NCI-H82 (cell line): ENCODE results near the gene BAG2.

Experiments
- DNase-seq: peaks from one replicate; lab custom pipeline; 2025; lab: John Stamatoyannopoulos, UW

BAG2 gene

GRCh38 chr6:57174511-57174907 is 2.4 kb downstream of the BAG2 start:
- no peak for DNase-seq

GRCh38 chr6:57177545-57178265 is 5.6 kb downstream of the BAG2 start:
- no peak for DNase-seq

- no peak for DNase-seq
Measured at GRCh38 chr6:57180596-57180995, 8.5 kb downstream of the BAG2 start.

GRCh38 chr6:57182017-57182432 is 9.9 kb downstream of the BAG2 start:
- no peak for DNase-seq

GRCh38 chr6:57183336-57183735 is 11.2 kb downstream of the BAG2 start:
- no peak for DNase-seq

GRCh38 chr6:57190140-57190539 is 18.0 kb downstream of the BAG2 start:
- DNase-seq = peak; percentile 14

- DNase-seq = no peak
Measured at GRCh38 chr6:57193177-57193576, 21.1 kb downstream of the BAG2 start.

- DNase-seq = no peak
Measured at GRCh38 chr6:57195457-57195856, 23.3 kb downstream of the BAG2 start.

- no peak for DNase-seq
Measured at GRCh38 chr6:57198926-57199636, 27.0 kb downstream of the BAG2 start.

GRCh38 chr6:57201718-57202117 is 29.6 kb downstream of the BAG2 start:
- no peak for DNase-seq

GRCh38 chr6:57205550-57206328 is 33.6 kb downstream of the BAG2 start:
- DNase-seq = no peak

- DNase-seq = no peak
Measured at GRCh38 chr6:57207141-57207540, 35.0 kb downstream of the BAG2 start.

GRCh38 chr6:57207872-57208271 is 35.7 kb downstream of the BAG2 start:
- DNase-seq = no peak

GRCh38 chr6:57209030-57209429 is 36.9 kb downstream of the BAG2 start:
- DNase-seq = no peak

GRCh38 chr6:57210060-57210459 is 37.9 kb downstream of the BAG2 start:
- DNase-seq = no peak

GRCh38 chr6:57215260-57215659 is 43.1 kb downstream of the BAG2 start:
- no peak for DNase-seq

GRCh38 chr6:57216235-57217101 is 44.3 kb downstream of the BAG2 start:
- DNase-seq = no peak

- DNase-seq = no peak
Measured at GRCh38 chr6:57217270-57217669, 45.1 kb downstream of the BAG2 start.

GRCh38 chr6:57220083-57220703 is 48.1 kb downstream of the BAG2 start:
- no peak for DNase-seq

- DNase-seq = peak; percentile 85
Measured at GRCh38 chr6:57221191-57221935, 49.2 kb downstream of the BAG2 start.
